ENCODE results near the gene UNC119.
A peak's percentile ranks its signal among the peaks of the same experiment; 100 is the strongest.

UNC119 gene

DNA sequence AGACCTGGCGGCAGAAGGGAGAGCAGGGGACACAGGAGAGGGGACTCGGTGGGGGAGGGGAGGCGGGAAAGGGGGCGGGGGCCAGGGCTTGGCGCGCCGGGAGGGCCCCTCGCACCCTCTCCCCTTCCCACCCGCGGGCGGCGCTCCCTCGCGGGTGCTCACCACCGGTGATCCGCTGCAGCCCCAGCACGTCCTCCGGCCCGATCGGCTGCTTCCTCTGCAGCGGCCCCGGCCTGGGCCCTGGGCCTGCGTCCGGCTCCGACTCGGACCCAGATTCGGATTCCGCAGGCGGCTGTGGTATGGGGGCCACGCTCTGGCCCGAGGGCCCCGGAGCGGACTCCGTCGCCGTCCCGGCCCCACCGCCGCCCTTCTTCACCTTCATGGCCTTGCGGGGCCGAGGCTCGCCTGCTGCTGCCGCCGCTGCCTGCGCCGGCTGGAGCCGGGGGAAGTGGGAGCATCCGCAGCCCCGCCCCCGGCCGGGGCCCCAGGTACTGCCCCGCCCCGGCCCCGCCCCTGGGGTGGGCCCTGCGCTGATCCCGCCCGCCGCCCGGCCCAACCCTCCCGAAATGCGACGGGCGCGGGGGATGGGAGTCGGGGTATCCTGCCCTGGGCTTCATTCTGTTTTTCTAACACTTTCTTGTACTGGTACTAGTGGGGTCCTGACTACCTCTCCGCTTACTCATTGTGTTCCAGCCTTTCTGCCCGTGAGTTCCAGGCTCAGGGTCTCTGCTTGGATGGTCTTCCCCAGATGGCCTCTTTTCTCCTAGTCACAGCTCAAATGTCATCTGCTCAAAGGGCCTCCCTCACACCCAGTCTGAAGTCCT, at the start of gene UNC119:
Gene UNC119, minus strand, starts transcription at position 449 of the 824 bp plus-strand sequence. Its CDS starts 67 bp downstream, at position 382.
- H3K27me3 ChIP-seq (ENCODE audit: insufficient read depth, low read length): no peaks in the 10 kb centered on the region
- H3K27ac ChIP-seq (ENCODE audit: low read depth, low read length): no peak within 1 kb of the TSS
- no peaks in the 10 kb centered on the region for H3K4me1 ChIP-seq (ENCODE audit: control insufficient read depth, insufficient read depth, low read length, unreplicated experiment)
- H3K36me3 ChIP-seq (ENCODE audit: insufficient read depth, low read length): peaks cover 6% of the 10 kb centered on the region; the same call in 1 of the 2 replicates
- no peaks in the 10 kb centered on the region for H3K79me2 ChIP-seq (ENCODE audit: control insufficient read depth, insufficient read depth, low read length, unreplicated experiment)
- H2AFZ ChIP-seq (ENCODE audit: low read length, unreplicated experiment): peak within 1 kb of the TSS; percentile 89
- H3K4me3 ChIP-seq (ENCODE audit: low read depth, low read length): peak within 1 kb of the TSS; percentile 92

DNA sequence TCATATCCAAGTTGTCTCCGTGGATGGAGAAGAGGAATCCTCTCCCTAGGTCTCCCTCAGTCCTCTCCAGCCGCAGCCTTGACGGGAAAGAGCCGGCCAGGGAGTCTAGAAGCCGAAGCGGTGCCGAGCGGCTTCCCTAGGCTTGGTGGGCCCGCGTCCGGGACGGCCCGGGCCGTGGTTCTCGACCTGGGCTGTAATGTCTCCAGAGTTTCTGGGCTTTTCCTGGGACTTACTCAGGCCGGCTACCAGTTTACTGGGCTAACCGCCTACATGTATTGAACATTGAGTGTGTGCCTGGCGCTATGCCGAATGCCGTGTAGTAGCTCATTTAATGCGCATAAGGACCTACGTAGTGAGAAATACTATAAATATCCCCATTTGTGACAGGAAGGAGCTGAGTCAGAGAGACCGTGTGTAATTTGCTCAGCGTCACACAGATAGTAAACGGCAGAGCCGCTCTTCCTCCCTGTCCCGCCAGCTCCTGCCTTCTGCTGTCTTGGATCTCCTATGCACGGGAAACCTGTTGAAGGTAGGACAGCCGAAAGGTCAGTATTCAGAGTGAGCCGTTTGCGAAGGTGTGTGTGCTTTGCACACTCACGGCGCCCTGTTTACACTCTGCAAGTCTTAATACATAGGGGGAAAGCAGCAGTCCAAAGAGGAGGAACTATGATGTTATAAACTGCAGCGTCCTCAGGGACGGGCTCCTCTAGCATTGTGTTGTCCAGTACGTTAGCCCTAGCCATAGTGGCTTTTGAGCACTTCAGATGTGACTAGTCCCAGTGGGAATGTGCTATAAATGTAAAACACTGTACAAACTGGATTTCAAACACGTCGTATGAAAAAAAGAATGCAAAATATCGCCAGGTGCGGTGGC, 47.1 kb upstream of the UNC119 start:
- Histone ChIP-seq H3K27ac (ENCODE audit: low read depth, low read length) (peak overlapping the region; percentile 91), H3K4me3 (ENCODE audit: low read depth, low read length) (peak overlapping the region; percentile 95), H2AFZ (ENCODE audit: low read length, unreplicated experiment) (peak overlapping the region; percentile 69), H3K36me3 (ENCODE audit: insufficient read depth, low read length) (no peaks in the 10 kb centered on the region), H3K27me3 (ENCODE audit: insufficient read depth, low read length) (no peaks in the 10 kb centered on the region), H3K79me2 (ENCODE audit: control insufficient read depth, insufficient read depth, low read length, unreplicated experiment) (peaks cover 16% of the 10 kb centered on the region), H3K4me1 (ENCODE audit: control insufficient read depth, insufficient read depth, low read length, unreplicated experiment) (peaks cover 7% of the 10 kb centered on the region)

DNA sequence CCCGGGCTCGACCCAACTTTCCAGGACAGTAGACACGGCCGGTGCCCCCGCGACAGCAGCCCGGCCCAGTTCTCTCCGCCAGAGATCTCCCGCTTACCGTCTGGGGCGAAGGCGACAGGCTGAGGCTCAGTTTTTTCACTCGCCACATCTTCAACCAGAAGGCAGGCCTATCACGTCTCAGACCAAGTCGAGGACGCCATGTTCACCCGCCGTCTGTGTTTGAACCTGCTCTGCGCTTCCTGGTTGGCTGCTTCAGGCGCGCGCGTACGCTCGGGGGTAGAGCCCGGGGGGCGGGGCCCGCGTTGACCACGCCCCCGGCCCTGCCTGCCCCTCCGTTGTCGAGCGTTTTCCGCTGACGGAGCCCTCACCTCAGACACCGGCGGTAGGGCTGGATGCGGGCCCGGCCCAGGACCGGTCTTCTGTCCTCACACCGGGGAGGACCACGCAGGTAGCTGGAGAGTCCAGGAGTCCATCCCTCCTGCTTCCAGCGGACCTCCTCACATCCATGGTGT, 46.4 kb upstream of the UNC119 start, which contains the start of gene SPAG5:
Gene SPAG5, minus strand, starts transcription at position 227 of the 512 bp plus-strand sequence. Its CDS starts 79 bp downstream, at position 148.
- H3K27ac ChIP-seq (ENCODE audit: low read depth, low read length): peak within 1 kb of the TSS; percentile 91
- no peaks in the 10 kb centered on the region for H3K27me3 ChIP-seq (ENCODE audit: insufficient read depth, low read length)
- H3K36me3 ChIP-seq (ENCODE audit: insufficient read depth, low read length): no peaks in the 10 kb centered on the region
- H3K79me2 ChIP-seq (ENCODE audit: control insufficient read depth, insufficient read depth, low read length, unreplicated experiment): peaks cover 16% of the 10 kb centered on the region
- H3K4me3 ChIP-seq (ENCODE audit: low read depth, low read length): peak within 1 kb of the TSS; percentile 95
- H3K4me1 ChIP-seq (ENCODE audit: control insufficient read depth, insufficient read depth, low read length, unreplicated experiment): peaks cover 7% of the 10 kb centered on the region
- H2AFZ ChIP-seq (ENCODE audit: low read length, unreplicated experiment): peak within 1 kb of the TSS; percentile 94

DNA sequence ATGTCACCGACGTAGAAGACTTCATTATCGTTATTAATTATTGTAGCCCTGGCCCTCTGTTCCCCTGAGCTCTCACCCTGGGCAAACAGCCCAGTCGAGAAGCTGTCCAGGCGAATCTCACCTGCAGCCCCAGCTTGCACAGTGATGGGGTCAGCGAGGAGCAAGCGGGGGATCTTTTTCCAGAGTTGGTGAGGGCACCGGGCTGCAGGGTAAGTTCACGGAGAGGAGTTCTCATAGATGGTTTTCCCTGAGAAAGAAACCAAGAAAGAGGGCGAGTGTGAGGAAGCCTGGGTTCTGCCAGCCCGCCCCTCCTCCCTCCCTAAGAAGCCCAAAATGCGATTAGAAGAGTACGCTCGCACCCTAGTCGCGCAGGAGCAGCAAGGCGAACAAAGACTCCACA, 46.0 kb upstream of the UNC119 start:
- H3K36me3 ChIP-seq (ENCODE audit: insufficient read depth, low read length): no peaks in the 10 kb centered on the region
- H3K27ac ChIP-seq (ENCODE audit: low read depth, low read length): peak overlapping the region; percentile 91
- no peaks in the 10 kb centered on the region for H3K27me3 ChIP-seq (ENCODE audit: insufficient read depth, low read length)
- peak overlapping the region; percentile 95 for H3K4me3 ChIP-seq (ENCODE audit: low read depth, low read length)
- H3K4me1 ChIP-seq (ENCODE audit: control insufficient read depth, insufficient read depth, low read length, unreplicated experiment): peaks cover 7% of the 10 kb centered on the region
- peaks cover 16% of the 10 kb centered on the region for H3K79me2 ChIP-seq (ENCODE audit: control insufficient read depth, insufficient read depth, low read length, unreplicated experiment)
- H2AFZ ChIP-seq (ENCODE audit: low read length, unreplicated experiment): peak overlapping the region; percentile 94

DNA sequence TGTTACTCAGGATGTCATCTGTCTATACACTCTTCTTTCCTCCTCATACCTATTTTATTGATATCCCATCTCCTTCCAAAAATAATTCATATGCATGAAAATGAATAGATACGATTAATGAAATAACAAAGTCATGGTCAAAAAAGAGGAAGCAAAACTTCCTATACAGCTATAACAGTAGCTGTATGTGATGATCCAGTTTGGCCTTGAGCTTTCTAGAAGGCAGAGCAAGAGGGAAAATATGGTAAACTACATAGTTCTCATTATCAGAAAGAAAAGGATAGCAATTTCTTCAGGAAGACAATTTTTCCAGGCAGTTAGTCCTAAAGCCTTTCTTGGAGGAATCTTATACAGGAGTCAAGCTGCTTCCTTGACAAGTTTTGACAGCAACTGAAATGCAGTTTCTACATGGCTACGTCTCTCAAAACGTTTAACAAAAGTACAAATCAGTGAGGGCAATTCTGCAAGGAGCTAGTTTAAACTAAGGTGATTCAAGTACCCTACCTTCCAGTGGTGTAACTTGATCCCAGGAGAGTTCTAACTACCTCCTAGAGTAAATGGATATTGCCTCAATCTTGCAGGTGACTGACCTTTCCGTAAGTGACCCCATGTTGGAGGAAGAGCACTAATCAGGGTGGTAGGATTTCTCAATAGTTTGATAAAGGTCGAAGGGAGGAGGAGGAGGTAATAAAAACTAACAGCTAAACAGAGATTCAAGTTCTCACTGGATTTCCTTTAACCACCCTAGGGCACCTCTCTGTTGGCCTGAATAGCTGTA, 45.4 kb upstream of the UNC119 start:
- H3K79me2 ChIP-seq (ENCODE audit: control insufficient read depth, insufficient read depth, low read length, unreplicated experiment): peaks cover 16% of the 10 kb centered on the region
- peak overlapping the region; percentile 94 for H2AFZ ChIP-seq (ENCODE audit: low read length, unreplicated experiment)
- H3K4me1 ChIP-seq (ENCODE audit: control insufficient read depth, insufficient read depth, low read length, unreplicated experiment): peaks cover 7% of the 10 kb centered on the region
- no peaks in the 10 kb centered on the region for H3K27me3 ChIP-seq (ENCODE audit: insufficient read depth, low read length)
- peak overlapping the region; percentile 95 for H3K4me3 ChIP-seq (ENCODE audit: low read depth, low read length)
- no peak overlapping the region for H3K27ac ChIP-seq (ENCODE audit: low read depth, low read length)
- peaks cover 6% of the 10 kb centered on the region; the same call in 1 of the 2 replicates for H3K36me3 ChIP-seq (ENCODE audit: insufficient read depth, low read length)

DNA sequence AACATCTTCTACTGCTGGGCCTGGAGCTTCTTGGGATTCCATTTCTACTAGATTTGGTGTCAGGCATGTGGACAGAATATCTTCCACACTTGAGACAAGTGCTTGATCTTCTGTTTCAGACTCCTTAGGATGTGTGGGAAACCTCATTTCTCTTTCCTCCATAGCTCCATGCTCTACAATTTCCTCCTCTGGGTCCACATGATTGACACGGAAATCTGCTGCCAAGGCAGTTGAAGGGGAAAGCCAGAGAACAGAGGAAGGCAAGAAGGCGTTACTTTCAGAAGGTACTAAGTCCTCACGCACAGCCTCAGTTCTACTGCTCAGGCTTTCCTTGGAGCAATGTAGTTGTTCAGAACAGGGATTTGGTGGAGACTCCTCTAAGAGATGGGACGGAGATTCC, 39.8 kb upstream of the UNC119 start:
- peaks cover 4% of the 10 kb centered on the region for H3K79me2 ChIP-seq (ENCODE audit: control insufficient read depth, insufficient read depth, low read length, unreplicated experiment)
- peaks cover 21% of the 10 kb centered on the region for H3K36me3 ChIP-seq (ENCODE audit: insufficient read depth, low read length)
- H3K4me3 ChIP-seq (ENCODE audit: low read depth, low read length): no peak overlapping the region
- no peak overlapping the region for H3K27ac ChIP-seq (ENCODE audit: low read depth, low read length)
- no peak overlapping the region for H2AFZ ChIP-seq (ENCODE audit: low read length, unreplicated experiment)
- H3K4me1 ChIP-seq (ENCODE audit: control insufficient read depth, insufficient read depth, low read length, unreplicated experiment): no peaks in the 10 kb centered on the region
- no peaks in the 10 kb centered on the region for H3K27me3 ChIP-seq (ENCODE audit: insufficient read depth, low read length)

DNA sequence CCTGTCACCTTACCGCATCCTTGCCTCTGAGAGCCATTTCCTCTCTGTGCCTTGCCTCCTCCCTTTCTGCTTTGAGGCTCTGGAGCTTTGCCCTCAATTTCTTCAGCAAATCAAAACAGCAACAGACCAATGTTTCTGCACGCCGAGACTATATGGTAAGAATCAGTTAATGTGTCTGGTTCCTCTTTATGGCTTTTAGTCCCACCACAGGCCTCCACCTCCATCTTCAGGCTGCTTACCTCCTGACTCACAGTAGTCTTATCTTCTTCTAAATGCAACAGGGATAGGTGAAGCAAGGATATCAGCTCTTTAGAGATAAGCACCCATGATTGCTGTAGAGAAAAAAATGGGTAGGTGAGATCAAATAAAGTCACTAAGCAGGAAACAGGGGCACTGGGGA, 33.4 kb upstream of the UNC119 start:
- Histone ChIP-seq H2AFZ (ENCODE audit: low read length, unreplicated experiment) (no peak overlapping the region), H3K79me2 (ENCODE audit: control insufficient read depth, insufficient read depth, low read length, unreplicated experiment) (no peaks in the 10 kb centered on the region), H3K27me3 (ENCODE audit: insufficient read depth, low read length) (no peaks in the 10 kb centered on the region), H3K36me3 (ENCODE audit: insufficient read depth, low read length) (peaks cover 28% of the 10 kb centered on the region), H3K27ac (ENCODE audit: low read depth, low read length) (no peak overlapping the region), H3K4me3 (ENCODE audit: low read depth, low read length) (no peak overlapping the region), H3K4me1 (ENCODE audit: control insufficient read depth, insufficient read depth, low read length, unreplicated experiment) (no peaks in the 10 kb centered on the region)

DNA sequence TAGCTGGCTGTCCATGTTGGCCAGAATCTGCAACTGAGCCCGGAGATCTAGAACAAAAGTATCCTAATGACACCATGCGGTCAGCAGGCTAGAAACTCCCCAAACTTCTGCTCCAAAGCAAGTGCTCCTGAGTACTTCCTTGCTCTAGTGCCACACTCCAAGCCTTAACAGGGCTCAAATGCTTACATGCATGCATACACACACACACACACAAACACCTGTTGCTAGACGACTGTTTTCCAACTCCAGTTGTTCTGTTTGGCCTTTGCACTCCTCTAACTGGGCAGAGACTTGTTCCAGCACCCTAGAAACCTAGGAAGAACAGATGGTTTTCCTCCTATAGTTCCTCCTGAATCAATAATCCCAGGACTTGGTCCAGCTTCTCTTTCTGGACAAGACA, 32.0 kb upstream of the UNC119 start:
- Histone ChIP-seq H3K4me3 (ENCODE audit: low read depth, low read length) (no peak overlapping the region), H3K36me3 (ENCODE audit: insufficient read depth, low read length) (peaks cover 31% of the 10 kb centered on the region), H3K4me1 (ENCODE audit: control insufficient read depth, insufficient read depth, low read length, unreplicated experiment) (no peaks in the 10 kb centered on the region), H3K27me3 (ENCODE audit: insufficient read depth, low read length) (no peaks in the 10 kb centered on the region), H2AFZ (ENCODE audit: low read length, unreplicated experiment) (no peak overlapping the region), H3K27ac (ENCODE audit: low read depth, low read length) (no peak overlapping the region), H3K79me2 (ENCODE audit: control insufficient read depth, insufficient read depth, low read length, unreplicated experiment) (no peaks in the 10 kb centered on the region)

DNA sequence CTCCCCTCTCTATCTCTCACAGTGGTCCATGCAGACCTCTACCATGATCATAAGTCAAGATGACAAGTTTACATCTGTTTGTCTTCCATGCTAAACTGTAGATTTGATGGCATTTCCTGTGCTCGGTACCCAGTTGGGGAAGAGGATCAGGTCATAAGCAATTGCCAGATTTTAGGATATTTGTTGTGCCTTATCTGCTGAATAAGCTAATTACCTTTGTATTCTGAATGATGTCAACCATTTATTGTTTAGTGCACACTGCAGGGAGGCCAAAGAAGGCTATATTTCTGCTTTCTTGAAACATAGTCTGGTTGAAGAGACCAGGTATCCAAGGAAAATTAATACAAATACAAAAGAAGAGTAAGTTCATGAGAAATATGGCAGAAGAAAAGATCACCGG, 30.1 kb upstream of the UNC119 start:
- no peaks in the 10 kb centered on the region for H3K79me2 ChIP-seq (ENCODE audit: control insufficient read depth, insufficient read depth, low read length, unreplicated experiment)
- H3K27ac ChIP-seq (ENCODE audit: low read depth, low read length): no peak overlapping the region
- H3K4me1 ChIP-seq (ENCODE audit: control insufficient read depth, insufficient read depth, low read length, unreplicated experiment): no peaks in the 10 kb centered on the region
- no peak overlapping the region for H3K4me3 ChIP-seq (ENCODE audit: low read depth, low read length)
- no peak overlapping the region for H2AFZ ChIP-seq (ENCODE audit: low read length, unreplicated experiment)
- H3K36me3 ChIP-seq (ENCODE audit: insufficient read depth, low read length): peaks cover 35% of the 10 kb centered on the region
- no peaks in the 10 kb centered on the region for H3K27me3 ChIP-seq (ENCODE audit: insufficient read depth, low read length)

DNA sequence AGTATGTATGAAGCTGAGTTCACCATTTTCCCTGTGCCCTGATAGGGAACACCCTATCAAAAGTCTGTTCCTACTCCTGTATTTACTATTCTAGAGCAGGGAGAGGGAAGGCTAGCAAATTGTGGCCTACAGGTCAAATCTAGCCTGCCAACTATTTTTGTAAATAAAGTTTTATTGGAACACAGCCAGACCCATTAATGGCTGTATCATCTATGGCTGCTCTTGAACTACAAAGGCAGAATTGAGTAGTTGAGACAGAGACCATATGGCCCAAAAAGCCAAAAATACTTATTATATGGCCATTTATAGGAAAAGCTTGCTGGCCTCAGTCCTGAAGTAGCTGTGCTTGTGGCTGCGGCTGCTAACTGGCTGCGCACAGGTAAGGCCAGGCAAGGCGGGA, 28.5 kb upstream of the UNC119 start:
- Histone ChIP-seq H3K27me3 (ENCODE audit: insufficient read depth, low read length) (no peaks in the 10 kb centered on the region), H3K36me3 (ENCODE audit: insufficient read depth, low read length) (peaks cover 35% of the 10 kb centered on the region), H2AFZ (ENCODE audit: low read length, unreplicated experiment) (no peak overlapping the region), H3K79me2 (ENCODE audit: control insufficient read depth, insufficient read depth, low read length, unreplicated experiment) (no peaks in the 10 kb centered on the region), H3K4me1 (ENCODE audit: control insufficient read depth, insufficient read depth, low read length, unreplicated experiment) (peaks cover 3% of the 10 kb centered on the region), H3K4me3 (ENCODE audit: low read depth, low read length) (no peak overlapping the region), H3K27ac (ENCODE audit: low read depth, low read length) (no peak overlapping the region)

All from ACC112 (cell line).